Lower leg skin (tissue), 3 donors: ENCODE data around the gene OPN3.

Experiments
- POLR2A ChIP-seq, 2 donors: fragments of 450-650 bp; IDR thresholded peaks; one replicate each; pipeline ENCODE4 v1.6.1; 2016 to 2017; ENCODE audit warnings: antibody characterized with exemption in 2 of 2, mild to moderate bottlenecking in 1 of 2, moderate library complexity in 1 of 2
- TF ChIP-seq, protein P1 (sequence below), 3 donors: fragments of 450-650 bp; IDR thresholded peaks; one replicate each; pipeline ENCODE4 v1.5.1; 2016; ENCODE audit warnings: antibody characterized with exemption in 3 of 3, mild to moderate bottlenecking in 3 of 3, moderate library complexity in 2 of 3

GRCh38 chr1:241682921-241683320 is 42.8 kb upstream of the OPN3 start:
- TF ChIP-seq, protein P1, sequence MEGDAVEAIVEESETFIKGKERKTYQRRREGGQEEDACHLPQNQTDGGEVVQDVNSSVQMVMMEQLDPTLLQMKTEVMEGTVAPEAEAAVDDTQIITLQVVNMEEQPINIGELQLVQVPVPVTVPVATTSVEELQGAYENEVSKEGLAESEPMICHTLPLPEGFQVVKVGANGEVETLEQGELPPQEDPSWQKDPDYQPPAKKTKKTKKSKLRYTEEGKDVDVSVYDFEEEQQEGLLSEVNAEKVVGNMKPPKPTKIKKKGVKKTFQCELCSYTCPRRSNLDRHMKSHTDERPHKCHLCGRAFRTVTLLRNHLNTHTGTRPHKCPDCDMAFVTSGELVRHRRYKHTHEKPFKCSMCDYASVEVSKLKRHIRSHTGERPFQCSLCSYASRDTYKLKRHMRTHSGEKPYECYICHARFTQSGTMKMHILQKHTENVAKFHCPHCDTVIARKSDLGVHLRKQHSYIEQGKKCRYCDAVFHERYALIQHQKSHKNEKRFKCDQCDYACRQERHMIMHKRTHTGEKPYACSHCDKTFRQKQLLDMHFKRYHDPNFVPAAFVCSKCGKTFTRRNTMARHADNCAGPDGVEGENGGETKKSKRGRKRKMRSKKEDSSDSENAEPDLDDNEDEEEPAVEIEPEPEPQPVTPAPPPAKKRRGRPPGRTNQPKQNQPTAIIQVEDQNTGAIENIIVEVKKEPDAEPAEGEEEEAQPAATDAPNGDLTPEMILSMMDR (IDR thresholded peaks at IDR 0.05), result no peak
- TF ChIP-seq POLR2A (IDR thresholded peaks at IDR 0.05), result no peak
